ENCODE results near the gene IFIT1.

DNA sequence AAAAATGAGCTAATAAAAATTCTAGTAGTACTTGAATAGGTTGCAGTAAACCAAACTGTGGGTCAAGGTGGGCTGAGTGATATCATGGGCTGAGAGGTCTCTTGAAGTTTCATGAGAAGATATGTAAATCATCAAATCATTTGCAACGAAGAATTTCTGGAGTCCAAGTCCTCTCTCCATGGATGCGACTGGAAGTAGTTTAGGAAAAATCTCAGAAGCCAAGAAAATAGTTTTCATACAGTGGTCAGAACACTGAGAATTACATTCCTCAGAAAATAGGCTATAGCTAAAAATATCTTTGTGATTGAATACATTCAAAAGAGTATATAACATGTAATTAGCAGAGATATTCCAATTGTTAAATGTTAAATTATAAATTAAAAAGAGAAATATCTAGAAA, 3.6 kb upstream of the IFIT1 start:
- TF ChIP-seq EZH2 (IDR thresholded peaks at IDR 0.05; ENCODE audit: borderline replicate concordance, insufficient read depth, low read depth, low read length, poor library complexity, severe bottlenecking), result no peak
- TF ChIP-seq, protein P1, sequence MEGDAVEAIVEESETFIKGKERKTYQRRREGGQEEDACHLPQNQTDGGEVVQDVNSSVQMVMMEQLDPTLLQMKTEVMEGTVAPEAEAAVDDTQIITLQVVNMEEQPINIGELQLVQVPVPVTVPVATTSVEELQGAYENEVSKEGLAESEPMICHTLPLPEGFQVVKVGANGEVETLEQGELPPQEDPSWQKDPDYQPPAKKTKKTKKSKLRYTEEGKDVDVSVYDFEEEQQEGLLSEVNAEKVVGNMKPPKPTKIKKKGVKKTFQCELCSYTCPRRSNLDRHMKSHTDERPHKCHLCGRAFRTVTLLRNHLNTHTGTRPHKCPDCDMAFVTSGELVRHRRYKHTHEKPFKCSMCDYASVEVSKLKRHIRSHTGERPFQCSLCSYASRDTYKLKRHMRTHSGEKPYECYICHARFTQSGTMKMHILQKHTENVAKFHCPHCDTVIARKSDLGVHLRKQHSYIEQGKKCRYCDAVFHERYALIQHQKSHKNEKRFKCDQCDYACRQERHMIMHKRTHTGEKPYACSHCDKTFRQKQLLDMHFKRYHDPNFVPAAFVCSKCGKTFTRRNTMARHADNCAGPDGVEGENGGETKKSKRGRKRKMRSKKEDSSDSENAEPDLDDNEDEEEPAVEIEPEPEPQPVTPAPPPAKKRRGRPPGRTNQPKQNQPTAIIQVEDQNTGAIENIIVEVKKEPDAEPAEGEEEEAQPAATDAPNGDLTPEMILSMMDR (IDR thresholded peaks at IDR 0.05), result no peak

Measured in B cell (primary cell).